WTC11 (cell line): Measurements from ENCODE around the gene AOAH. TPM values are rescaled to one million over a fixed set of nuclear protein-coding genes. Genes with fewer than 3 reads are reported as not detected.

Experiments used
- ATAC-seq: fragments of 200-7000 bp; cut with Tn5 transposase; 2 replicates; pipeline ENCODE4 v1.10.0; 2021; ENCODE audit warnings: mild to moderate bottlenecking, moderate library complexity
- CTCF ChIA-PET: fragments of 300-600 bp; sonication (Branson Sonifier 250); formaldehyde crosslinking; loops from one replicate; lab custom pipeline; 2021; ENCODE audit warnings: antibody characterized with exemption; lab: Charles Lee
- POLR2A ChIA-PET: fragments of 350-600 bp; sonication (Branson Sonifier 250); formaldehyde crosslinking; loops from one replicate; lab custom pipeline; 2021; ENCODE audit warnings: antibody characterized with exemption; lab: Charles Lee
- DNase-seq: peaks from one replicate; pipeline ENCODE4 v3.0.0; 2021; ENCODE audit warnings: low spot score
- H3K27ac Mint-ChIP-seq: 2 replicates; pipeline ENCODE4 v1.8.0; 2021; ENCODE audit warnings: mixed read lengths
- H3K27me3 Mint-ChIP-seq: 2 replicates; pipeline ENCODE4 v1.8.0; 2021; ENCODE audit warnings: low read depth, mild to moderate bottlenecking, moderate library complexity, mixed read lengths
- H3K36me3 Mint-ChIP-seq: 2 replicates; pipeline ENCODE4 v1.8.0; 2021; ENCODE audit warnings: mixed read lengths
- H3K4me1 Mint-ChIP-seq: 2 replicates; pipeline ENCODE4 v1.8.0; 2022; ENCODE audit warnings: mixed read lengths
- H3K4me3 Mint-ChIP-seq: 2 replicates; pipeline ENCODE4 v1.8.0; 2021; ENCODE audit warnings: mild to moderate bottlenecking, moderate library complexity, mixed read lengths
- H3K9me3 Mint-ChIP-seq: 2 replicates; pipeline ENCODE4 v1.8.0; 2021; ENCODE audit warnings: mixed read lengths
- ATF1 ChIP-seq: sonication (generic); formaldehyde crosslinking; IDR thresholded peaks from 2 replicates; pipeline ENCODE4 v1.8.1; 2023; ENCODE audit warnings: mild to moderate bottlenecking, moderate library complexity, missing genetic modification reagents
- CREM ChIP-seq: sonication (generic); formaldehyde crosslinking; IDR thresholded peaks from 2 replicates; pipeline ENCODE4 v1.8.1; 2022; ENCODE audit warnings: mild to moderate bottlenecking, missing genetic modification reagents, moderate library complexity
- ESRRA ChIP-seq: sonication (generic); formaldehyde crosslinking; IDR thresholded peaks from 2 replicates; pipeline ENCODE4 v1.8.1; 2022; ENCODE audit warnings: mild to moderate bottlenecking, missing genetic modification reagents, borderline replicate concordance
- ETV6 ChIP-seq: sonication (generic); formaldehyde crosslinking; IDR thresholded peaks from 2 replicates; pipeline ENCODE4 v1.8.1; 2022; ENCODE audit warnings: mild to moderate bottlenecking, missing genetic modification reagents
- GABPB1 ChIP-seq: sonication (generic); formaldehyde crosslinking; IDR thresholded peaks from 2 replicates; pipeline ENCODE4 v1.8.1; 2023; ENCODE audit warnings: mild to moderate bottlenecking, missing genetic modification reagents
- HMGA2 ChIP-seq: fragments of 250-450 bp; sonication (Bioruptor Pico); IDR thresholded peaks from 2 replicates; pipeline ENCODE4 v1.4.0; 2021; ENCODE audit warnings: mild to moderate bottlenecking, moderate library complexity
- JUN ChIP-seq: sonication (generic); formaldehyde crosslinking; IDR thresholded peaks from 2 replicates; pipeline ENCODE4 v1.8.0; 2023; ENCODE audit warnings: mild to moderate bottlenecking, missing genetic modification reagents
- NFE2L1 ChIP-seq: sonication (generic); formaldehyde crosslinking; IDR thresholded peaks from 2 replicates; pipeline ENCODE4 v1.8.1; 2023; ENCODE audit warnings: missing genetic modification reagents
- NR3C1 ChIP-seq: sonication (generic); formaldehyde crosslinking; conservative IDR thresholded peaks from 2 replicates; pipeline ENCODE4 v1.8.1; 2023; ENCODE audit warnings: low read depth, mild to moderate bottlenecking, missing genetic modification reagents
- OVOL2 ChIP-seq: fragments of 250-450 bp; sonication (Bioruptor Pico); IDR thresholded peaks from 2 replicates; pipeline ENCODE4 v1.9.0; 2021; ENCODE audit warnings: mild to moderate bottlenecking, borderline replicate concordance
- PRRX2 ChIP-seq: fragments of 250-450 bp; sonication (Bioruptor Pico); IDR thresholded peaks from 2 replicates; pipeline ENCODE4 v1.8.0; 2021; ENCODE audit warnings: mild to moderate bottlenecking
- RORB ChIP-seq: fragments of 250-450 bp; sonication (Bioruptor Pico); IDR thresholded peaks from 2 replicates; pipeline ENCODE4 v1.9.0; 2021; ENCODE audit warnings: mild to moderate bottlenecking
- SMAD3 ChIP-seq: sonication (generic); formaldehyde crosslinking; IDR thresholded peaks from 2 replicates; pipeline ENCODE4 v1.8.0; 2022; ENCODE audit warnings: missing genetic modification reagents, mild to moderate bottlenecking, borderline replicate concordance
- SOX15 ChIP-seq: fragments of 250-450 bp; sonication (Bioruptor Pico); IDR thresholded peaks from 2 replicates; pipeline ENCODE4 v1.9.0; 2021; ENCODE audit warnings: mild to moderate bottlenecking
- ZBTB21 ChIP-seq: sonication (generic); formaldehyde crosslinking; IDR thresholded peaks from 2 replicates; pipeline ENCODE4 v1.8.1; 2023; ENCODE audit warnings: mild to moderate bottlenecking, missing genetic modification reagents, borderline replicate concordance
- ZMAT4 ChIP-seq: fragments of 250-450 bp; sonication (Bioruptor Pico); IDR thresholded peaks from 2 replicates; pipeline ENCODE4 v1.9.0; 2021; ENCODE audit warnings: mild to moderate bottlenecking
- ZNF121 ChIP-seq: sonication (generic); formaldehyde crosslinking; IDR thresholded peaks from 2 replicates; pipeline ENCODE4 v1.8.0; 2023; ENCODE audit warnings: missing genetic modification reagents
- ZSCAN18 ChIP-seq: fragments of 250-450 bp; sonication (Bioruptor Pico); IDR thresholded peaks from 2 replicates; pipeline ENCODE4 v2.1.2; 2022; ENCODE audit warnings: mild to moderate bottlenecking, moderate library complexity
- total RNA-seq: library from RNA; stranded (reverse); gene quantifications from 3 replicates; pipeline ENCODE4 v1.2.3, GENCODE V29; 2021
- TF ChIP-seq, protein P1 (sequence below): sonication (generic); formaldehyde crosslinking; IDR thresholded peaks from 2 replicates; pipeline ENCODE4 v1.8.0; 2023; ENCODE audit warnings: missing genetic modification reagents, mild to moderate bottlenecking, borderline replicate concordance
- TF ChIP-seq, protein P2 (sequence below): sonication (generic); formaldehyde crosslinking; IDR thresholded peaks from 2 replicates; pipeline ENCODE4 v1.8.1; 2023; ENCODE audit warnings: mild to moderate bottlenecking, missing genetic modification reagents
- TF ChIP-seq, protein P3 (sequence below): sonication (generic); formaldehyde crosslinking; conservative IDR thresholded peaks from 2 replicates; pipeline ENCODE4 v1.8.1; 2022; ENCODE audit warnings: mild to moderate bottlenecking, missing genetic modification reagents

The AOAH gene
- total RNA-seq, 1 experiment from 2014 or later: 0.31 TPM

DNA sequence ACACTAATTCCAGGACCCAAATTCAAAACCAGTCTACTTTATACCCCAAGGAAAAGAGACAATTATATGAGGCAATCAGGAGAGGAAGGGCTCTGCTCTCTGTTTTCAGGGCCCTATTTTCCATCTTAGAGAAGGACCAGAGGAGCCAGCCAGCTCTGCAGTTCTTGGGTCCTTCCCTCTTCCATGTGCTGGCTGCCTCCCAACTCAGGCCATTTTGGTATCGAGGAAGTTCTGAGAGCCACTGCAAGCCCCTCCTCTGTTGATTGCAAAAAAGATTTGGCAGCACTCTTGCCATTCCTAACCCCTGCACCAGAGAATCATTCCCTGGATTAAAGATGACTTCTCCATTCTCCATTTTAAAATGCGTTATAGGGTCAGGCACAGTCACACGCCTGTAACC, 151.2 kb downstream of the AOAH start:
- ChIA-PET POLR2A (no interaction called here), CTCF (no interaction called here)
- Mint-ChIP-seq H3K27me3 (no peaks in the 10 kb centered on the region), H3K36me3 (peaks cover 26% of the 10 kb centered on the region), H3K4me1 (peaks cover 36% of the 10 kb centered on the region), H3K9me3 (peaks cover 42% of the 10 kb centered on the region), H3K27ac (no peak overlapping the region), H3K4me3 (no peak overlapping the region)
- TF ChIP-seq ETV6 (CRISPR knock-in tag): no peak
- no peak for TF ChIP-seq PRRX2 (CRISPR knock-in tag)
- no peak for TF ChIP-seq GABPB1 (CRISPR knock-in tag)
- TF ChIP-seq CREM (CRISPR knock-in tag): no peak
- TF ChIP-seq ATF1 (CRISPR knock-in tag): no peak
- no peak for TF ChIP-seq ESRRA (CRISPR knock-in tag)
- TF ChIP-seq, protein P1, sequence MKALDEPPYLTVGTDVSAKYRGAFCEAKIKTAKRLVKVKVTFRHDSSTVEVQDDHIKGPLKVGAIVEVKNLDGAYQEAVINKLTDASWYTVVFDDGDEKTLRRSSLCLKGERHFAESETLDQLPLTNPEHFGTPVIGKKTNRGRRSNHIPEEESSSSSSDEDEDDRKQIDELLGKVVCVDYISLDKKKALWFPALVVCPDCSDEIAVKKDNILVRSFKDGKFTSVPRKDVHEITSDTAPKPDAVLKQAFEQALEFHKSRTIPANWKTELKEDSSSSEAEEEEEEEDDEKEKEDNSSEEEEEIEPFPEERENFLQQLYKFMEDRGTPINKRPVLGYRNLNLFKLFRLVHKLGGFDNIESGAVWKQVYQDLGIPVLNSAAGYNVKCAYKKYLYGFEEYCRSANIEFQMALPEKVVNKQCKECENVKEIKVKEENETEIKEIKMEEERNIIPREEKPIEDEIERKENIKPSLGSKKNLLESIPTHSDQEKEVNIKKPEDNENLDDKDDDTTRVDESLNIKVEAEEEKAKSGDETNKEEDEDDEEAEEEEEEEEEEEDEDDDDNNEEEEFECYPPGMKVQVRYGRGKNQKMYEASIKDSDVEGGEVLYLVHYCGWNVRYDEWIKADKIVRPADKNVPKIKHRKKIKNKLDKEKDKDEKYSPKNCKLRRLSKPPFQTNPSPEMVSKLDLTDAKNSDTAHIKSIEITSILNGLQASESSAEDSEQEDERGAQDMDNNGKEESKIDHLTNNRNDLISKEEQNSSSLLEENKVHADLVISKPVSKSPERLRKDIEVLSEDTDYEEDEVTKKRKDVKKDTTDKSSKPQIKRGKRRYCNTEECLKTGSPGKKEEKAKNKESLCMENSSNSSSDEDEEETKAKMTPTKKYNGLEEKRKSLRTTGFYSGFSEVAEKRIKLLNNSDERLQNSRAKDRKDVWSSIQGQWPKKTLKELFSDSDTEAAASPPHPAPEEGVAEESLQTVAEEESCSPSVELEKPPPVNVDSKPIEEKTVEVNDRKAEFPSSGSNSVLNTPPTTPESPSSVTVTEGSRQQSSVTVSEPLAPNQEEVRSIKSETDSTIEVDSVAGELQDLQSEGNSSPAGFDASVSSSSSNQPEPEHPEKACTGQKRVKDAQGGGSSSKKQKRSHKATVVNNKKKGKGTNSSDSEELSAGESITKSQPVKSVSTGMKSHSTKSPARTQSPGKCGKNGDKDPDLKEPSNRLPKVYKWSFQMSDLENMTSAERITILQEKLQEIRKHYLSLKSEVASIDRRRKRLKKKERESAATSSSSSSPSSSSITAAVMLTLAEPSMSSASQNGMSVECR (CRISPR knock-in tag): no peak
- no peak for TF ChIP-seq ZBTB21 (CRISPR knock-in tag)
- TF ChIP-seq RORB (CRISPR knock-in tag): no peak
- TF ChIP-seq NR3C1 (CRISPR knock-in tag): no peak
- no peak for ATAC-seq
- DNase-seq: no peak

- H3K27ac Mint-ChIP-seq: no peak overlapping the region
- TF ChIP-seq, protein P2, sequence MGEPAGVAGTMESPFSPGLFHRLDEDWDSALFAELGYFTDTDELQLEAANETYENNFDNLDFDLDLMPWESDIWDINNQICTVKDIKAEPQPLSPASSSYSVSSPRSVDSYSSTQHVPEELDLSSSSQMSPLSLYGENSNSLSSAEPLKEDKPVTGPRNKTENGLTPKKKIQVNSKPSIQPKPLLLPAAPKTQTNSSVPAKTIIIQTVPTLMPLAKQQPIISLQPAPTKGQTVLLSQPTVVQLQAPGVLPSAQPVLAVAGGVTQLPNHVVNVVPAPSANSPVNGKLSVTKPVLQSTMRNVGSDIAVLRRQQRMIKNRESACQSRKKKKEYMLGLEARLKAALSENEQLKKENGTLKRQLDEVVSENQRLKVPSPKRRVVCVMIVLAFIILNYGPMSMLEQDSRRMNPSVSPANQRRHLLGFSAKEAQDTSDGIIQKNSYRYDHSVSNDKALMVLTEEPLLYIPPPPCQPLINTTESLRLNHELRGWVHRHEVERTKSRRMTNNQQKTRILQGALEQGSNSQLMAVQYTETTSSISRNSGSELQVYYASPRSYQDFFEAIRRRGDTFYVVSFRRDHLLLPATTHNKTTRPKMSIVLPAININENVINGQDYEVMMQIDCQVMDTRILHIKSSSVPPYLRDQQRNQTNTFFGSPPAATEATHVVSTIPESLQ (CRISPR knock-in tag): no peak
- no peak for TF ChIP-seq SOX15 (CRISPR knock-in tag)
- ChIA-PET POLR2A (no interaction called here), CTCF (no interaction called here)
- ATAC-seq (no peak), DNase-seq (no peak)
- H3K36me3 Mint-ChIP-seq: peaks cover 19% of the 10 kb centered on the region
- H3K9me3 Mint-ChIP-seq: peaks cover 30% of the 10 kb centered on the region
- H3K4me1 Mint-ChIP-seq: peaks cover 55% of the 10 kb centered on the region
- no peaks in the 10 kb centered on the region for H3K27me3 Mint-ChIP-seq
- H3K4me3 Mint-ChIP-seq: no peak overlapping the region
Observed at GRCh38 chr7:36571190-36571560, 153.1 kb downstream of the AOAH start.

GRCh38 chr7:36570528-36571189, 153.6 kb downstream of the AOAH start:
- Mint-ChIP-seq H3K9me3 (peaks cover 25% of the 10 kb centered on the region), H3K27ac (no peak overlapping the region), H3K4me3 (no peak overlapping the region), H3K36me3 (peaks cover 17% of the 10 kb centered on the region; the same call in 1 of the 2 replicates), H3K4me1 (peaks cover 61% of the 10 kb centered on the region), H3K27me3 (no peaks in the 10 kb centered on the region)
- ChIA-PET CTCF (no interaction called here), POLR2A (no interaction called here)
- DNase-seq: no peak
- ATAC-seq: no peak
- TF ChIP-seq JUN (CRISPR knock-in tag) (no peak), ETV6 (CRISPR knock-in tag) (no peak), ZSCAN18 (no peak), HMGA2 (no peak), NFE2L1 (CRISPR knock-in tag) (no peak), SMAD3 (no peak), OVOL2 (CRISPR knock-in tag) (no peak), ZMAT4 (CRISPR knock-in tag) (no peak), CREM (CRISPR knock-in tag) (no peak), ZNF121 (CRISPR knock-in tag) (no peak)
- TF ChIP-seq, protein P2 (CRISPR knock-in tag): no peak
- TF ChIP-seq, protein P3, sequence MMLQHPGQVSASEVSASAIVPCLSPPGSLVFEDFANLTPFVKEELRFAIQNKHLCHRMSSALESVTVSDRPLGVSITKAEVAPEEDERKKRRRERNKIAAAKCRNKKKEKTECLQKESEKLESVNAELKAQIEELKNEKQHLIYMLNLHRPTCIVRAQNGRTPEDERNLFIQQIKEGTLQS (CRISPR knock-in tag): no peak
